T follicular helper cell (primary cell): ENCODE data around the gene CD19.

Experiments
- DNase-seq: peaks from one replicate; pipeline ENCODE4 v3.0.0-alpha.2; 2020; ENCODE audit warnings: low read depth

Gene CD19

GRCh38 chr16:28982418-28982817, 50.6 kb downstream of the CD19 start:
- DNase-seq: no peak

- DNase-seq: no peak
Measured at GRCh38 chr16:28982949-28983348, 51.2 kb downstream of the CD19 start.

GRCh38 chr16:28983644-28984043, 51.9 kb downstream of the CD19 start:
- DNase-seq: no peak

- no peak for DNase-seq
Measured at GRCh38 chr16:28984091-28984490, 52.3 kb downstream of the CD19 start.

GRCh38 chr16:28984619-28985135, 52.9 kb downstream of the CD19 start, which contains the start of gene LAT:
LAT (plus strand) TSS chr16:28985052; CDS start chr16:28985418, 366 bp downstream.
- peak; percentile 72 for DNase-seq

GRCh38 chr16:28985211-28986041, 53.7 kb downstream of the CD19 start:
- no peak for DNase-seq

- DNase-seq: no peak
Measured at GRCh38 chr16:28986046-28986445, 54.3 kb downstream of the CD19 start.

- no peak for DNase-seq
Measured at GRCh38 chr16:28986492-28986891, 54.7 kb downstream of the CD19 start.

GRCh38 chr16:28987170-28987853, 55.5 kb downstream of the CD19 start:
- no peak for DNase-seq
